ENCODE measurements around the gene CNTFR.

Gene CNTFR

GRCh38 chr9:34620061-34620994 lies 30.8 kb upstream of the CNTFR start, which contains the start of gene DCTN3:
TSS of gene DCTN3 (minus strand) at chr9:34620495. CDS start at chr9:34620464, 31 bp downstream.
- DNase-seq (ENCODE audit: low spot score) = peak; percentile 99

- no peak for DNase-seq (ENCODE audit: low spot score)
Measured at GRCh38 chr9:34615132-34615531, 25.6 kb upstream of the CNTFR start.

- peak; percentile 90 for DNase-seq (ENCODE audit: low spot score)
Measured at GRCh38 chr9:34612788-34613390, 23.4 kb upstream of the CNTFR start.

- peak; percentile 83 for DNase-seq (ENCODE audit: low spot score)
Measured at GRCh38 chr9:34611811-34612787, 22.6 kb upstream of the CNTFR start, which contains the start of gene RPP25L. TSS of gene RPP25L (minus strand) at chr9:34612097. CDS start at chr9:34611296, 801 bp downstream.

- DNase-seq (ENCODE audit: low spot score) = peak; percentile 67
Measured at GRCh38 chr9:34611251-34611810, 21.8 kb upstream of the CNTFR start.

GRCh38 chr9:34610434-34611206 lies 21.1 kb upstream of the CNTFR start:
- DNase-seq (ENCODE audit: low spot score) = peak; percentile 65

GRCh38 chr9:34607331-34607730 lies 17.8 kb upstream of the CNTFR start:
- DNase-seq (ENCODE audit: low spot score) = no peak

- DNase-seq (ENCODE audit: low spot score) = no peak
Measured at GRCh38 chr9:34606905-34607304, 17.4 kb upstream of the CNTFR start.

GRCh38 chr9:34606190-34606589 lies 16.7 kb upstream of the CNTFR start:
- DNase-seq (ENCODE audit: low spot score) = no peak

GRCh38 chr9:34603610-34604231 lies 14.2 kb upstream of the CNTFR start:
- peak; percentile 91 for DNase-seq (ENCODE audit: low spot score)

- no peak for DNase-seq (ENCODE audit: low spot score)
Measured at GRCh38 chr9:34601937-34602573, 12.5 kb upstream of the CNTFR start.

- DNase-seq (ENCODE audit: low spot score) = no peak
Measured at GRCh38 chr9:34600908-34601307, 11.4 kb upstream of the CNTFR start.

GRCh38 chr9:34599546-34599945 lies 10.0 kb upstream of the CNTFR start:
- DNase-seq (ENCODE audit: low spot score) = no peak

GRCh38 chr9:34594177-34594576 lies 4.7 kb upstream of the CNTFR start:
- DNase-seq (ENCODE audit: low spot score) = no peak

- DNase-seq (ENCODE audit: low spot score) = peak; percentile 62
Measured at GRCh38 chr9:34592895-34593601, 3.5 kb upstream of the CNTFR start.

- DNase-seq (ENCODE audit: low spot score) = no peak
Measured at GRCh38 chr9:34591917-34592866, 2.7 kb upstream of the CNTFR start.

GRCh38 chr9:34591248-34591916 lies 1.9 kb upstream of the CNTFR start:
- peak; percentile 81 for DNase-seq (ENCODE audit: low spot score)
